SK-N-SH (cell line): ENCODE data around the gene JMJD8.

Source experiments
- CTCF ChIP-seq: fragments of 200-600 bp; sonication (generic); IDR thresholded peaks from 2 replicates; pipeline ENCODE4 v1.6.1; 2017; ENCODE audit warnings: antibody characterized with exemption, mild to moderate bottlenecking, moderate library complexity
- EP300 ChIP-seq, 2 experiments: IDR thresholded peaks; 2 replicates each; pipeline versions ENCODE4 v1.4.0 to v1.6.1; 2012; ENCODE audit warnings: borderline replicate concordance in 1 of 2, low read depth in 1 of 2, low read length in 1 of 2
- FOXM1 ChIP-seq: IDR thresholded peaks from 2 replicates; pipeline ENCODE4 v1.4.0; 2012; ENCODE audit warnings: low read depth, mild to moderate bottlenecking
- GABPA ChIP-seq: IDR thresholded peaks from 2 replicates; pipeline ENCODE4 v1.4.0; 2012; ENCODE audit warnings: low read depth, mild to moderate bottlenecking
- SIN3A ChIP-seq: IDR thresholded peaks from 2 replicates; pipeline ENCODE4 v1.6.1; 2012; ENCODE audit warnings: low read depth, mild to moderate bottlenecking, low read length, moderate library complexity, borderline replicate concordance
- YY1 ChIP-seq: IDR thresholded peaks from 2 replicates; pipeline ENCODE4 v1.4.0; 2012; ENCODE audit warnings: low read depth, mild to moderate bottlenecking
- TF ChIP-seq, protein P1 (sequence below): fragments of 150-350 bp; IDR thresholded peaks from 2 replicates; pipeline ENCODE4 v1.6.1; 2017; ENCODE audit warnings: antibody characterized with exemption, low read length, low read depth, borderline replicate concordance

- TF ChIP-seq CTCF (no peak), GABPA (no peak), FOXM1 (no peak), EP300 (IDR thresholded peaks at IDR 0.05; ENCODE audit: borderline replicate concordance in 1 of 2, low read depth in 1 of 2, low read length in 1 of 2) (no peak), SIN3A (no peak), YY1 (no peak)
- TF ChIP-seq, protein P1, sequence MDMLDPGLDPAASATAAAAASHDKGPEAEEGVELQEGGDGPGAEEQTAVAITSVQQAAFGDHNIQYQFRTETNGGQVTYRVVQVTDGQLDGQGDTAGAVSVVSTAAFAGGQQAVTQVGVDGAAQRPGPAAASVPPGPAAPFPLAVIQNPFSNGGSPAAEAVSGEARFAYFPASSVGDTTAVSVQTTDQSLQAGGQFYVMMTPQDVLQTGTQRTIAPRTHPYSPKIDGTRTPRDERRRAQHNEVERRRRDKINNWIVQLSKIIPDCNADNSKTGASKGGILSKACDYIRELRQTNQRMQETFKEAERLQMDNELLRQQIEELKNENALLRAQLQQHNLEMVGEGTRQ = no peak
Measured at GRCh38 chr16:682493-683395, 1.4 kb downstream of the JMJD8 start.
